Daoy (cell line): ENCODE results near the gene RANGAP1. TPM values are rescaled to one million over a fixed set of nuclear protein-coding genes. Genes with fewer than 3 reads are reported as not detected.
A peak's percentile ranks its signal among the peaks of the same experiment; 100 is the strongest.

ENCODE experiments used
- DNase-seq: peaks from one replicate; pipeline ENCODE4 v3.0.0-alpha.2; 2015; ENCODE audit warnings: low read depth
- total RNA-seq: library from RNA; depleted of rRNA; stranded (reverse); fragments of >200 nt; shearing (Covaris generic); gene quantifications from 2 replicates; pipeline ENCODE4 v1.2.3, GENCODE V29; 2014

RANGAP1 gene
- total RNA-seq, 1 experiment from 2014 or later: 119 TPM

- DNase-seq: no peak
Measured at GRCh38 chr22:41257696-41258095, 28.3 kb downstream of the RANGAP1 start.

GRCh38 chr22:41256254-41257253, 29.4 kb downstream of the RANGAP1 start:
- peak; percentile 41 for DNase-seq

GRCh38 chr22:41254230-41254629, 31.8 kb downstream of the RANGAP1 start:
- no peak for DNase-seq

- DNase-seq: no peak
Measured at GRCh38 chr22:41252365-41252764, 33.6 kb downstream of the RANGAP1 start.

GRCh38 chr22:41250127-41250526, 35.9 kb downstream of the RANGAP1 start:
- no peak for DNase-seq

- no peak for DNase-seq
Measured at GRCh38 chr22:41249442-41249841, 36.5 kb downstream of the RANGAP1 start.

- DNase-seq: no peak
Measured at GRCh38 chr22:41248758-41249157, 37.2 kb downstream of the RANGAP1 start.

GRCh38 chr22:41248314-41248713, 37.7 kb downstream of the RANGAP1 start:
- DNase-seq: no peak

- DNase-seq: no peak
Measured at GRCh38 chr22:41247703-41248102, 38.3 kb downstream of the RANGAP1 start.

- no peak for DNase-seq
Measured at GRCh38 chr22:41245917-41246499, 40.0 kb downstream of the RANGAP1 start.

GRCh38 chr22:41243361-41243760, 42.6 kb downstream of the RANGAP1 start:
- DNase-seq: no peak

- no peak for DNase-seq
Measured at GRCh38 chr22:41242396-41243117, 43.4 kb downstream of the RANGAP1 start.

GRCh38 chr22:41241133-41241676, 44.8 kb downstream of the RANGAP1 start:
- no peak for DNase-seq

- no peak for DNase-seq
Measured at GRCh38 chr22:41240377-41241132, 45.4 kb downstream of the RANGAP1 start, which contains the start of gene CHADL. CHADL (minus strand) TSS chr22:41240931; CDS start chr22:41240881, 50 bp downstream.

- DNase-seq: no peak
Measured at GRCh38 chr22:41239443-41240128, 46.4 kb downstream of the RANGAP1 start.

- no peak for DNase-seq
Measured at GRCh38 chr22:41238570-41239442, 47.2 kb downstream of the RANGAP1 start.

- DNase-seq: peak; percentile 62
Measured at GRCh38 chr22:41237707-41238569, 48.0 kb downstream of the RANGAP1 start.

GRCh38 chr22:41237036-41237706, 48.8 kb downstream of the RANGAP1 start:
- no peak for DNase-seq
